CD4-positive, alpha-beta T cell treated with Interleukin-2 at 100 ng/mL for 4 hours (primary cell): Measurements from ENCODE around the gene MAP2K5.

Experiments
- DNase-seq: peaks from one replicate; pipeline ENCODE4 v3.0.0-alpha.2; 2020; ENCODE audit warnings: low spot score

Gene MAP2K5

GRCh38 chr15:67824976-67825880 lies 282.7 kb downstream of the MAP2K5 start, which contains the start of gene SKOR1:
SKOR1 (plus strand) TSS chr15:67825509; CDS start chr15:67825603, 94 bp downstream.
- DNase-seq = no peak

DNA sequence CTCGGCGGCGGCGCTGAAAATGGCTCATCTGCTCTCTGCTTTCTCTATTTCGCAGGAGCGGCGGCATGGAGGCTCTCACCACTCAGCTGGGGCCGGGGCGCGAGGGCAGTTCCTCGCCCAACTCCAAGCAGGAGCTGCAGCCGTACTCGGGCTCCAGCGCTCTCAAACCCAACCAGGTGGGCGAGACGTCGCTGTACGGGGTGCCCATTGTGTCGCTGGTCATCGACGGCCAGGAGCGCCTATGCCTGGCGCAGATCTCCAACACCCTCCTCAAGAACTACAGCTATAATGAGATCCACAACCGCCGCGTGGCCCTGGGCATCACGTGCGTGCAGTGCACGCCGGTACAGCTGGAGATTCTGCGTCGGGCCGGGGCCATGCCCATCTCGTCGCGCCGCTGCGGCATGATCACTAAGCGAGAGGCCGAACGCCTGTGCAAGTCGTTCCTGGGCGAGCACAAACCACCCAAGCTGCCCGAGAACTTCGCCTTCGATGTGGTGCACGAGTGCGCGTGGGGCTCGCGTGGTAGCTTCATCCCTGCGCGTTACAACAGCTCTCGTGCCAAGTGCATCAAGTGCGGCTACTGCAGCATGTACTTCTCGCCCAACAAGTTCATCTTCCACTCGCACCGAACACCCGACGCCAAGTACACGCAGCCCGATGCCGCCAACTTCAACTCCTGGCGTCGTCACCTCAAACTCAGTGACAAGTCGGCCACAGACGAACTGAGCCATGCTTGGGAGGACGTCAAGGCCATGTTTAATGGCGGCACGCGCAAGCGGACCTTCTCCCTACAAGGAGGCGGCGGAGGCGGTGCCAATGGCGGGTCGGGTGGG lies 283.6 kb downstream of the MAP2K5 start:
- no peak for DNase-seq

- DNase-seq = no peak
Observed at GRCh38 chr15:67826717-67827561, 284.4 kb downstream of the MAP2K5 start.

DNA sequence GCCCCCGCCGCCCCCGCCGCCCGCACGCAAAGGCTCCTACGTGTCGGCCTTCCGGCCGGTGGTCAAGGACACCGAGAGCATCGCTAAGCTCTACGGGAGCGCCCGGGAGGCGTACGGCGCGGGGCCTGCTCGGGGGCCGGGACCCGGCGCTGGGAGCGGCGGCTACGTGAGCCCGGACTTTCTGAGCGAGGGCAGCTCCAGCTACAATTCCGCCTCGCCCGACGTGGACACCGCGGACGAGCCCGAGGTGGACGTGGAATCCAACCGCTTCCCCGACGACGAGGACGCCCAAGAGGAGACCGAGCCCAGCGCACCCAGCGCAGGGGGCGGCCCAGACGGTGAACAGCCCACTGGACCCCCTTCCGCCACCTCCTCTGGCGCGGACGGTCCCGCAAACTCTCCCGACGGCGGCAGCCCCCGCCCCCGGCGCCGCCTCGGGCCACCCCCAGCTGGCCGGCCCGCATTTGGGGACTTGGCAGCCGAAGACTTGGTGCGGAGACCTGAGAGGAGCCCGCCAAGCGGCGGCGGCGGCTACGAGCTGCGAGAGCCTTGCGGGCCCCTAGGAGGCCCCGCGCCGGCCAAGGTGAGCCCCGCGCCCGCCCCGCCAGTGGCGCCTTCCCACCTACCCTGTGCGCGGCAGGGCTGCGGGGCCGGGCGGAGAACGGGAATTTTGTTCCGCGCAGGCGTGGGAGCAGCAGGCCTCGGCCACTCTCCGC lies 285.2 kb downstream of the MAP2K5 start:
- no peak for DNase-seq

- no peak for DNase-seq
Observed at GRCh38 chr15:67828278-67828968, 285.9 kb downstream of the MAP2K5 start.

DNA sequence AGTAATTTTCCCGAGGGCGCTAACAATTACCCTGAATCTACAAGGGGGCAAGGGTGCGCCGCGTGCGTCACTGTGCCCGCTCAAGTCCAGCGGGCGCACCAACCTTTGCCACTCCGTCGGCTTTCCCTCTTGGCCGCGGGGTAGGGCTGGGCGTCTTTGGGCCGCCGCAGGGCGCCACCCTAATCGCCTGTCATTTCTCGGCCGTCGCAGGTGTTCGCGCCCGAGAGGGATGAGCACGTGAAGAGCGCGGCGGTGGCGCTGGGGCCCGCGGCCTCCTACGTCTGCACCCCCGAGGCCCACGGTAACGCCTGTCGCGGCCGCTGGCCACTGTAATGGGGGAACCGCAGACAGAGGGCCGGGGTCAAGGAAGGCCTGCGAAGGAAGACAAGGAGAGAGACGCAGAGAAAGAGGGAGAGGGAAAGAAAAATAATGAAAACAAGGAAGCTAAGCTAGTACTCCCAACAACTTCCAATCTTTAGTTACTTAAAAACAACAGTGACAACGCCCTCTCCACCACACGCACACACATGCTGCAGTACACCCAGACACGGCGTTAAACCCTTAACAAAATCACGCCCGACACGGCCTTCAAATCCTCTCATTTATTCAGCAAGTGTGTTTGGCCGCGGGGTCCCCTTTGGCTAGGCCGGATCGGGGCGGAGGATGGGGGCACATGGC lies 286.6 kb downstream of the MAP2K5 start:
- DNase-seq = no peak

DNA sequence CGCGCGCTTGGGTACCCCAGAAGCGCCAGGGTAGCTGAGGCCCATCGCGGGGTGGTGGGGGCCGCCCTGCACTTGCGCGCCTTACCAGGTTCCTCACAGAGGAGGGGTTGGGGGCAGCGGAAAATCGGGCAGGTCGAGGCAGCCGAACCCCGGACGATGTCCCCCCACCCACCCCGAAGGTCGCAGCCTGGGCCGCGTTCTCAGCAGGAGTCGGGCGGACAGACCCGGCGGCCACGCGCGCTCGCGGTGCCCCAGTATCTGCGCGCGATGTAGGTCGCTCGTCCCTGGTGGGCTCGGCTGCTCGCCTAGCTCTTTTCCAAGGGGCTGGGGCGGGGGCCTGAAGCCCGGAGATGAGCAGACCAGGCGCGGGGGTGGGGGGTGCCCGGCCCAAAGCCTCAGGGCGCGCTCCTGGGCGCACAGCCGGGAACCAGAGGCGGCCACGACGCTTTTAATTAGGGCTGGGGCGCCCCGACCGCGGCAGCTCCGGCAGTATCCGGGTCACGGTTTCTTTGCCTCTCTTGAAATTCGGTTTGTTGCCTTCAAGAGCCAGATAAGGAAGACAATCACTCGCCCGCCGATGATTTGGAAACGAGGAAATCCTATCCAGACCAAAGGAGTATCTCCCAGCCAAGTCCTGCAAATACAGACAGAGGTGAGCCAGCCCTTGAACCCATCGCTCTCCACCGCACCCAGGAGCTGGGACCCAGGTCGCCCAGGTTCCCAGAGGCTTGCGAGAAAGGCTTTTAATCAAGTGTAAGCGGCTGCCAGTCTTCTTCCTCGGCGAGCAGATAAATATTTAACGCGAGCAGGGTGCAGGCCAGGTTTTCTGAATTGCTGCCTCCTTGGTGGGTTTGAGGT lies 287.4 kb downstream of the MAP2K5 start:
- DNase-seq = no peak

GRCh38 chr15:67831363-67831762 lies 288.9 kb downstream of the MAP2K5 start:
- DNase-seq = no peak

DNA sequence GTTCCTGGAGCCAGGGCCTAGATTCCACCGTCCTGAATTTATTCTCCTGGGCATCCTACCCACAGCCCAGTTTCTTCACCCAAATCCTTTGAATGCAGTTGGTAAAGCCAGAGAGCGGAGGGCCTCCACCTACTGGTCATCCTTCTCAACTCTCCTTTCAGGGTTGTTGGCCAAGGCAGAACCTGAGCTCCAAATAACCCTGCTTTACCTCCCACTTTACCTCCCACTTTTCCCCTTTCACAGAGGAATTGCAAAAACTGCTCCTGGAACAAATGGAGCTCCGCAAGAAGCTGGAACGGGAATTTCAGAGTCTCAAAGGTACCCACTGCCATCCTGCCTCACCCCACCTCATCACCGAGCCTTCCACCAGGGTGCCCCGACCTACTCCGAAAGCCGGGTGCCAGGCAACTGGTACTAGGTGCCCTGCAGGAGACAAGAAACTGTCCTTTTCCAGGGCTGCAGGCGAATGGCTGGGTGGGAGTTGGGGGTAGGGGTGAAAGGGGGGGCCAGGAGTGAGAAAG lies 289.6 kb downstream of the MAP2K5 start:
- no peak for DNase-seq

DNA sequence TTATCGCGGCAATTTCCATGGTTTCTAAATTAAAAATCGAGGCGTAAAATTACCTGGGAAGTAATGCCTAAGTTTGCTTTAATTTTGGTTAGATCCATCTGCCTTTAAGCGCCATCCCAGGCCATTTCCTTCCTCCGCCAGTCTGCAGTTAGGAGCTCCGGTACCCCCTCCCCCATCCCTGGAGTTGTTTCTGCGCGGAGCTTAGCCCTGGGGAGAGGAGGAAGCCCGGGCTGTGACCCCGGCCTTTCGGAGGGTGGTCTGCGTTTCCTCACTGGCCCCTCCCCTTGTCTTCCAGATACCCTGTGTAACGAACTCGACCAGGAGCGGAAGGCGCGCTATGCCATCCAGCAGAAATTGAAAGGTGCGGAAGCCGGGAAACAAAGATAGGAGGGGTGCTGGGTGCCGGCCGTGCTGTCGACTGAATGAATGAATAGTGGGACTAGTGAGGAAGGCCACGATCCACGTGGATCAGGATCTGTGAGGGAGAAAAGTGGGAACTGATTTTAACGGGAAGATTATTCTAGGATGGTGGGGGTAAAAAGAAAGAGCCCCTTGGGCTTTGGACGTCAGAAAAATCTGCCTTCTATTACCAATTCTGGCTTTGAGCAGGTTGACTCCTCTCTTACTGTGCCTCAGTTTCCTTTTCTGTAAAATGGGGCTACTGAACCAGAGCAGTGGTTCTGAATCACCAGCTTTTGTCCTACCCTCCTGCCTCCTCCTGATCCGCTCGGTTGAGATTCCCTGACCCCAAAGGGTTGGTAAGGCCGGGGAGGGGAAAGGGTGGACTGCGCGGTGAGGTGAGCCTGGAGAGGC lies 290.6 kb downstream of the MAP2K5 start:
- DNase-seq = no peak

DNA sequence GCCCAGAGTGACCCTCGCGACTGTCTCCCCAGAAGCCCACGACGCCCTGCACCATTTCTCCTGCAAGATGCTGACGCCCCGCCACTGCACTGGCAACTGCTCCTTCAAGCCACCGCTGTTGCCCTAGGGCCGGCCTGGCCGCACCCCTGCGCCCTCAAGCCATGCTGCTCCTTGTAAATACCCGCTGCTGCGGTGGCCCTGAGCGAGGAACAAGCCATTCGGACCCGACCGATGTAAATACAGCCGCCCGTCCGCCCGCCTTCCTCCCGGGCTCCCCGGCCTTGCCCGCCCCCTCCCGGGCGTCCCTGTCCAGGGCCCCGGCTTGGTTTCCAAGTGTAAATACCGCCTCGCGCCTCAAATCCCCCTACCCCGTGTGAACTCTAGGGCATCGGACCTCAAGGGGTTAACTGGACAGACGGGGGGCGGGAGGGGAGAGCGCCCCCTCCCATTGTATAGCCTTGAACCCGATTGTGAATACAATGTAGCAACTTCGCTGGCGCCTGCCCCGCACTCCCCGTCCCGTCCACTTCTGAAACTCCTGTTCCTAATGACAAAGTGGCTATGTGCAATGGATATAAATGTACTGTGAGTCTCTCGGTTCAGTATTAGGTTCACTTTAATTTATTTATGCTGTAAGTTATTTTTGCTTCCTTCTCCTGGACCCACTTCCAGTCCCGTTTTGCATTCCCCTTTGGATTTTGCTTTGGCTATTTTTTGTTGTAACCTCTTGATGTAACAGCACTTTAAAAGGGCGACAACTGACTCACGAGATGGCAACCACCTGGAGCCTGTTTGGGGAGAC lies 291.4 kb downstream of the MAP2K5 start:
- DNase-seq = no peak

GRCh38 chr15:67834581-67835296 lies 292.2 kb downstream of the MAP2K5 start:
- no peak for DNase-seq

DNA sequence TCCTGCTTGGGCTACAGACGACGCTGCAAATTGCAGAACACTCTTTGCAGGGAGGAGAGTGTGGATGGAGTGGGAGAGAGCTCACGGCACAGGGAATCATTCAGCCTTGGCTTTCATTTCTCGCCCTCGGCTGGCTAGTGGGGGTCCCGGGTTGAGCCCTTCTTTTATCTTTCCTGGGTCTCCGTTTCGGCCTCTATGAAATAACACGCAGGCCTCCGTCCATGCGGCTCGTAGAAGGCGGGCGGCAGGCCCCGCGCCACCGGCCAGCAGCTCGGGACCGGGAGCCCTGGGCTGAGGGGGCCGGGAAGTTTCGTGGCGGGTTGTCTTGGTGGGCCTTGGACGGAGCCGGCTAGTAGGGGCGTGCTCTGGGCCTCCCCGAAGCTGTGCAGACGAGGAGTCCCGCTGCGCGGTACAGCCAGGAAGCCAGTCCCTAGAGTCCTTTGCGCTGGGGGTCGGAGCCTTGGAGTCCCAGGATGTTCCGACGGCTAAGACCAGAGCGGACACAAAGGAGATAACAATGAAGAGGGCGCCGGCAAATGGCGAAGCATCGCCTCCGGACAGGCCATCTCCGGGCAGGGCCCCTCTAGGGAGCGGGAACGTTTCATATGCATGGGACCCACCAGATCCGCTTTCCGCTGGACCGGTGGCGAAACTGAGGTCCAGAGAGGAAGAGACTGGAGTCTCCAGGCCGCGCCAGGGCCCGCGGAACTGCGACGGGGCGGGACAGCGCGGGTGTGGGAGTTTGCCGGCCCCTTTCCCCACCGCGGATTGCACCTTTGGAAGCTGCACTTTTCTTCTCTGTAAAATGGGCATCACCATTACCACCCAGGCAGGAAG lies 293.0 kb downstream of the MAP2K5 start:
- no peak for DNase-seq

DNA sequence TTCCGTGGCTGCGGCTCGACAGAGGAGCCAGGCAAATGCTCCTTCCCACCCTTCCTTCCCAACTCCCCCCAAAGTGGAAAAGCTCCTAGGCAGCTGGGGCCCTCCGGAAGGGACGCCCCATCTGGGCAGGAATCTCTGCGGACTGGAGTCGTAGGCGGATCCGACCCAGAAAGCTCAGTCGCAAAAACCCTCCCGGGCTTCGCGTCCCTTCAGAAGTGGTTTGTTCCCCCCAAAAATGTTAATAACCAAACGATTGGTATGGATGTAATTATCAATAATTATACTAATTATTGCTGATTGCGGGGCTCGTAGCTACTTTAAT lies 293.6 kb downstream of the MAP2K5 start:
- no peak for DNase-seq

- DNase-seq = peak; percentile 63
Observed at GRCh38 chr15:67836477-67836876, 294.0 kb downstream of the MAP2K5 start.

GRCh38 chr15:67836955-67837354 lies 294.5 kb downstream of the MAP2K5 start:
- no peak for DNase-seq
